K562 (cell line): ENCODE results near the gene ZNF135. TPM values are rescaled to one million over a fixed set of nuclear protein-coding genes. Genes with fewer than 3 reads are reported as not detected.

ENCODE experiments used
- ATAC-seq: fragments of 200-7000 bp; cut with Tn5 transposase; 3 replicates; pipeline ENCODE4 v1.9.1; 2020; ENCODE audit warnings: moderate library complexity
- BruUV-seq: library from RNA; stranded (reverse); fragments of 400-500 nt; replicated peaks from 2 replicates; lab custom pipeline; 2021; lab: Mats Ljungman, UMichigan
- CTCF ChIA-PET: fragments of 300-600 bp; formaldehyde crosslinking; extraction: SDS; loops from one replicate; lab custom pipeline; 2021; ENCODE audit warnings: low intra/inter-chr PET ratio; lab: Yijun Ruan, JAX
- POLR2A ChIA-PET: fragments of 300-600, 350-650 bp; sonication (Branson Sonifier 250); formaldehyde crosslinking; extraction: SDS; loops from one replicate; lab custom pipeline; 2021; ENCODE audit warnings: antibody characterized with exemption, inconsistent platforms; lab: Yijun Ruan, JAX
- DNase-seq, 4 experiments: peaks; one replicate each; pipeline versions ENCODE4 v3.0.0 to v3.0.0-alpha.2; 2011 to 2018; ENCODE audit warnings: low spot score in 3 of 4, mixed read lengths in 3 of 4; ENCODE audit errors: extremely low read depth in 1 of 4
- FAIRE-seq: peaks from 2 replicates; lab custom pipeline; 2011; peaks lifted over from hg19 to GRCh38; lab: Jason Lieb, UNC
- H2AFZ ChIP-seq: 2 replicates; pipeline ENCODE4 v1.6.0; 2011; ENCODE audit warnings: low read depth, low read length, control low read depth, inconsistent platforms
- H3K27ac ChIP-seq: fragments of 200-600 bp; 3 replicates; pipeline ENCODE4 v1.8.0; 2011; ENCODE audit warnings: low read depth, mild to moderate bottlenecking, control low read depth, inconsistent platforms, low read length, moderate library complexity, mixed read lengths; ENCODE audit errors: extremely low read depth
- H3K27me3 ChIP-seq, 2 experiments: fragments of 300-600 bp in 1 of 2; 2 replicates in 1 of 2; 3 replicates in 1 of 2; pipeline versions ENCODE4 v1.6.0 to v1.8.0; 2011; ENCODE audit warnings: inconsistent platforms in 2 of 2, low read length in 2 of 2, mild to moderate bottlenecking in 1 of 2, mixed read lengths in 1 of 2, moderate library complexity in 1 of 2; ENCODE audit not compliant: control insufficient read depth in 2 of 2, insufficient read depth in 2 of 2
- H3K36me3 ChIP-seq: fragments of 300-600 bp; 3 replicates; pipeline ENCODE4 v1.8.0; 2011; ENCODE audit warnings: mild to moderate bottlenecking, low read length, inconsistent platforms; ENCODE audit not compliant: control insufficient read depth, insufficient read depth
- H3K4me1 ChIP-seq, 2 experiments: fragments of 200-600 bp in 1 of 2; replicated peaks in 1 of 2; 2 replicates in 1 of 2; 3 replicates in 1 of 2; pipeline versions ENCODE4 v1.5.1 to v1.8.0; 2011; ENCODE audit warnings: inconsistent platforms in 2 of 2, low read length in 2 of 2, mild to moderate bottlenecking in 1 of 2, mixed read lengths in 1 of 2, moderate library complexity in 1 of 2; ENCODE audit not compliant: control insufficient read depth in 2 of 2, insufficient read depth in 2 of 2
- H3K4me2 ChIP-seq: 2 replicates; pipeline ENCODE4 v1.6.1; 2011; ENCODE audit warnings: low read length, control low read depth, inconsistent platforms, mixed read lengths; ENCODE audit not compliant: insufficient read depth
- H3K4me3 ChIP-seq: fragments of 200-600 bp; sonication (generic), shearing (Covaris generic); 2 replicates; pipeline ENCODE4 v1.5.1; 2016; ENCODE audit warnings: control low read depth, inconsistent platforms
- H3K79me2 ChIP-seq: fragments of 200-600 bp; 3 replicates; pipeline ENCODE4 v1.8.0; 2011; ENCODE audit warnings: low read length, inconsistent platforms; ENCODE audit not compliant: control insufficient read depth, insufficient read depth
- H3K9ac ChIP-seq, 2 experiments: 2 replicates each; pipeline versions ENCODE4 v1.6.0 to v1.6.1; 2011; ENCODE audit warnings: low read depth in 2 of 2, low read length in 2 of 2, control low read depth in 1 of 2, inconsistent platforms in 1 of 2, mild to moderate bottlenecking in 1 of 2, mixed read lengths in 1 of 2; ENCODE audit not compliant: insufficient read depth in 1 of 2
- H3K9me1 ChIP-seq: one replicate; pipeline ENCODE4 v1.6.0; 2011; ENCODE audit warnings: inconsistent platforms, mild to moderate bottlenecking, low read length, moderate library complexity; ENCODE audit not compliant: control insufficient read depth, insufficient read depth
- H3K9me3 ChIP-seq: replicated peaks from 2 replicates; pipeline ENCODE4 v1.5.1; 2011; ENCODE audit warnings: low read depth, low read length, inconsistent platforms; ENCODE audit not compliant: control insufficient read depth, insufficient read depth
- H4K20me1 ChIP-seq: replicated peaks from 2 replicates; pipeline ENCODE4 v1.6.1; 2011; ENCODE audit warnings: low read length, inconsistent platforms, mixed read lengths; ENCODE audit not compliant: control insufficient read depth, insufficient read depth
- BCLAF1 ChIP-seq, 2 experiments: fragments of 450-650 bp in 1 of 2; IDR thresholded peaks; 2 replicates each; pipeline ENCODE4 v1.6.1; 2011 to 2017; ENCODE audit warnings: low read depth in 2 of 2, antibody characterized with exemption in 1 of 2, borderline replicate concordance in 1 of 2, low read length in 1 of 2, mild to moderate bottlenecking in 1 of 2, mixed read lengths in 1 of 2; ENCODE audit not compliant: control insufficient read depth in 1 of 2
- HNRNPL ChIP-seq: fragments of 200-400 bp; formaldehyde crosslinking; IDR thresholded peaks from 2 replicates; pipeline ENCODE4 v1.6.1; 2017; ENCODE audit warnings: low read depth, mild to moderate bottlenecking, low read length
- RNF219 ChIP-seq: fragments of 250-450 bp; sonication (Bioruptor Pico); IDR thresholded peaks from 2 replicates; pipeline ENCODE4 v1.5.0; 2022; ENCODE audit warnings: mild to moderate bottlenecking
- SMARCB1 ChIP-seq: IDR thresholded peaks from 2 replicates; pipeline ENCODE4 v1.6.1; 2011; ENCODE audit warnings: improper control_type of control experiment, low read depth; ENCODE audit not compliant: insufficient read length
- ZNF224 ChIP-seq: sonication (generic); formaldehyde crosslinking; IDR thresholded peaks from 2 replicates; pipeline ENCODE4 v1.8.0; 2022; ENCODE audit warnings: mild to moderate bottlenecking, missing genetic modification reagents
- ZNF318 ChIP-seq, 2 experiments: fragments of 450-650 bp; IDR thresholded peaks; 2 replicates each; pipeline ENCODE4 v1.6.1; 2016; ENCODE audit warnings: mild to moderate bottlenecking in 2 of 2, borderline replicate concordance in 1 of 2, low read depth in 1 of 2, moderate library complexity in 1 of 2
- WGBS: fragments of 100-300 bp; shearing (Covaris generic); methylation state at CpG from one replicate; pipeline ENCODE4 v1.1.6; 2016; ENCODE audit warnings: low coverage, mixed read lengths; ENCODE audit not compliant: insufficient coverage; ENCODE audit errors: missing lambda C conversion rate; 5-methylcytosine and 5-hydroxymethylcytosine counted together
- in situ Hi-C: fragments of 300-500 bp; cut with MboI; formaldehyde crosslinking; loops from 4 replicates; pipeline ENCODE4 v1.15.0; 2018; ENCODE audit warnings: inconsistent platforms, mixed read lengths
- intact Hi-C: fragments of 100-400 bp; cut with micrococcal nuclease; formaldehyde crosslinking; loops from 2 replicates; pipeline ENCODE4 v1.14.2; 2022
- polyA plus RNA-seq, 8 experiments: library from polyadenylated mRNA; depleted of rRNA in 4 of 8; stranded (reverse) in 5 of 8; unstranded in 3 of 8; fragments of >200 nt; fragmentation: Nextera tagmentation in 2 of 8; fragmentation: Illumina TruSeq in 1 of 8; extraction: Ambion mirVana in 2 of 8; extraction: Trizol in 1 of 8; gene quantifications; 2 replicates each; pipeline versions ENCODE4 v1.2.1 to v1.2.3, GENCODE V29; 2011 to 2014; ENCODE audit warnings: inconsistent platforms in 1 of 8, missing spikeins in 1 of 8
- total RNA-seq, 7 experiments: library from RNA; depleted of rRNA in 6 of 7; stranded (reverse); fragments of >200 nt in 6 of 7; fragmentation: Illumina TruSeq in 2 of 7; extraction: Trizol in 2 of 7; gene quantifications; 2 replicates each; pipeline versions ENCODE4 v1.2.1 to v1.2.3, GENCODE V29; 2011 to 2021; ENCODE audit warnings: low replicate concordance in 1 of 7

ZNF135 gene
- total and polyA plus RNA-seq, 9 of the 15 experiments (the other 6 are each of a cell fraction or from before 2014, with no cell fraction given): not detected

GRCh38 chr19:58040751-58041525, 18.1 kb upstream of the ZNF135 start:
- POLR2A ChIA-PET: interaction anchor here (0.7 kb wide), 1 partner anchor 18 kb away, joined by 4 read pairs; the partner anchor contains the start of gene ZNF135
- intact Hi-C loops: no loop called here
- no peak for DNase-seq
- no peaks in the 10 kb centered on the region for H3K9me3 ChIP-seq
- CTCF ChIA-PET: no interaction called here
- H3K4me1 ChIP-seq: peaks cover 0 to 16% of the 10 kb centered on the region in 2 experiments; a peak in 2 of 5 replicates
- no peak for ATAC-seq
- no peak overlapping the region for H3K4me2 ChIP-seq
- no peak for FAIRE-seq
- H3K27me3 ChIP-seq: peaks cover 0 to 10% of the 10 kb centered on the region in 2 experiments; a peak in 2 of 5 replicates
- 0% methylated on average over 19 of the region's 21 CpGs for WGBS
- H3K27ac ChIP-seq: no peak overlapping the region
- no peak overlapping the region for H2AFZ ChIP-seq
- in situ Hi-C loops: no loop called here
- H3K36me3 ChIP-seq: no peaks in the 10 kb centered on the region
- no peak overlapping the region for H3K9ac ChIP-seq
- no peaks in the 10 kb centered on the region for H4K20me1 ChIP-seq
- no TSS peak for BruUV-seq
- no peaks in the 10 kb centered on the region for H3K9me1 ChIP-seq
- no peaks in the 10 kb centered on the region for H3K79me2 ChIP-seq
- H3K4me3 ChIP-seq: no peak overlapping the region
- no peak for TF ChIP-seq SMARCB1
- no peak for TF ChIP-seq RNF219 (CRISPR knock-in tag)
- TF ChIP-seq HNRNPL: no peak
- TF ChIP-seq ZNF318 (IDR thresholded peaks at IDR 0.05; ENCODE audit: borderline replicate concordance in 1 of 2, low read depth in 1 of 2): no peak
- no peak for TF ChIP-seq ZNF224 (CRISPR knock-in tag)
- TF ChIP-seq BCLAF1 (IDR thresholded peaks at IDR 0.05; ENCODE audit: borderline replicate concordance in 1 of 2, control insufficient read depth in 1 of 2, low read depth in 2 of 2, low read length in 1 of 2): no peak
